ENCODE results near the gene KAZN. TPM values are rescaled to one million over a fixed set of nuclear protein-coding genes. Genes with fewer than 3 reads are reported as not detected.

KAZN gene
- total and polyA plus RNA-seq, 11 donors = 0.65 to 6.5 (median 2.3) TPM

GRCh38 chr1:14929547-14930246 lies 331.2 kb downstream of the KAZN start:
- Histone ChIP-seq H3K36me3 (no peaks in the 10 kb centered on the region), H3K27ac (no peak overlapping the region), H3K9me3 (no peaks in the 10 kb centered on the region), H3K27me3 (peaks cover 0 to 26% (median 8%) of the 10 kb centered on the region in 9 donors), H3K4me3 (no peak overlapping the region), H3K4me1 (peaks cover 0 to 32% (median 22%) of the 10 kb centered on the region in 12 donors)
- WGBS, 4 donors = 58 to 67% (median 60%) methylated on average over 22 of the region's 22 CpGs
- DNase-seq = peak in 1 of 5 donors; percentile 57
- no peak for TF ChIP-seq CTCF (IDR thresholded peaks at IDR 0.05)
- no peak for TF ChIP-seq POLR2A (IDR thresholded peaks at IDR 0.05)
- peak in 3 of 4 donors; percentile 55 to 80 (median 66) for ATAC-seq
- intact Hi-C loops (cut with DNase I) = no loop called here

GRCh38 chr1:14930247-14930965 lies 331.9 kb downstream of the KAZN start:
- Histone ChIP-seq H3K4me1 (peaks cover 0 to 25% (median 14%) of the 10 kb centered on the region in 12 donors), H3K36me3 (no peaks in the 10 kb centered on the region), H3K27me3 (peaks cover 0 to 19% (median 8%) of the 10 kb centered on the region in 9 donors), H3K27ac (no peak overlapping the region), H3K9me3 (no peaks in the 10 kb centered on the region), H3K4me3 (no peak overlapping the region)
- intact Hi-C loops (cut with DNase I) = no loop called here
- WGBS, 4 donors = 55 to 65% (median 58%) methylated on average over 10 to 15 of the region's 15 CpGs
- TF ChIP-seq CTCF (IDR thresholded peaks at IDR 0.05) = no peak
- no peak for TF ChIP-seq POLR2A (IDR thresholded peaks at IDR 0.05)
- DNase-seq (peak in 1 of 5 donors; percentile 58), ATAC-seq (no peak)

- ATAC-seq (no peak), DNase-seq (peak in 1 of 5 donors; percentile 12)
- no peak overlapping the region for H3K27ac ChIP-seq
- no peaks in the 10 kb centered on the region for H3K9me3 ChIP-seq
- H3K4me3 ChIP-seq = no peak overlapping the region
- H3K4me1 ChIP-seq = peaks cover 0 to 18% (median 11%) of the 10 kb centered on the region in 12 donors
- WGBS, 4 donors = 93 to 98% (median 96%) methylated on average over 15 to 18 of the region's 18 CpGs
- intact Hi-C loops (cut with DNase I) = no loop called here
- TF ChIP-seq POLR2A (IDR thresholded peaks at IDR 0.05) = no peak
- TF ChIP-seq CTCF (IDR thresholded peaks at IDR 0.05) = no peak
- H3K27me3 ChIP-seq = peaks cover 0 to 9% (median 3%) of the 10 kb centered on the region in 9 donors
- H3K36me3 ChIP-seq = no peaks in the 10 kb centered on the region
Observed at GRCh38 chr1:14932034-14932638, 333.7 kb downstream of the KAZN start.

GRCh38 chr1:14934867-14935266 lies 336.4 kb downstream of the KAZN start:
- no peak for ATAC-seq
- WGBS, 4 donors = 94 to 95% (median 95%) methylated on average over 7 of the region's 7 CpGs
- intact Hi-C loops (cut with DNase I) = no loop called here
- Histone ChIP-seq H3K27ac (no peak overlapping the region), H3K4me3 (no peak overlapping the region), H3K27me3 (peaks cover 0 to 3% (median 0%) of the 10 kb centered on the region in 9 donors), H3K9me3 (no peaks in the 10 kb centered on the region), H3K4me1 (peaks cover 0 to 13% (median 9%) of the 10 kb centered on the region in 12 donors), H3K36me3 (no peaks in the 10 kb centered on the region)
- TF ChIP-seq POLR2A (IDR thresholded peaks at IDR 0.05) (no peak), CTCF (IDR thresholded peaks at IDR 0.05) (no peak)
- peak in 2 of 5 donors; percentile 4 to 27 for DNase-seq
